SJCRH30 (cell line): ENCODE measurements around the gene ZNF276. TPM values are rescaled to one million over a fixed set of nuclear protein-coding genes. Genes with fewer than 3 reads are reported as not detected.

Experiments used
- DNase-seq, 2 experiments: peaks; one replicate each; pipeline ENCODE4 v3.0.0-alpha.2; 2015 to 2020
- H3K27ac ChIP-seq: fragments of 250-450 bp; sonication (Bioruptor Pico); 2 replicates; pipeline ENCODE4 v1.5.1; 2020; ENCODE audit warnings: mild to moderate bottlenecking, moderate library complexity
- H3K27me3 ChIP-seq: fragments of 250-450 bp; sonication (Bioruptor Pico); 2 replicates; pipeline ENCODE4 v1.5.1; 2020; ENCODE audit warnings: mild to moderate bottlenecking, moderate library complexity
- H3K36me3 ChIP-seq: fragments of 250-450 bp; sonication (Bioruptor Pico); 2 replicates; pipeline ENCODE4 v1.5.1; 2020; ENCODE audit warnings: mild to moderate bottlenecking, moderate library complexity
- H3K4me1 ChIP-seq: fragments of 250-450 bp; sonication (Bioruptor Pico); 2 replicates; pipeline ENCODE4 v1.5.1; 2020; ENCODE audit warnings: mild to moderate bottlenecking, moderate library complexity
- H3K4me3 ChIP-seq: fragments of 250-450 bp; sonication (Bioruptor Pico); 2 replicates; pipeline ENCODE4 v1.5.1; 2020; ENCODE audit warnings: mild to moderate bottlenecking, moderate library complexity
- H3K9me3 ChIP-seq: fragments of 250-450 bp; sonication (Bioruptor Pico); replicated peaks from 2 replicates; pipeline ENCODE4 v1.5.1; 2020; ENCODE audit warnings: mild to moderate bottlenecking, moderate library complexity
- total RNA-seq: library from RNA; depleted of rRNA; stranded (reverse); fragments of >200 nt; shearing (Covaris generic); gene quantifications from 2 replicates; pipeline ENCODE4 v1.2.3, GENCODE V29; 2014

ZNF276 gene
- total RNA-seq, 1 experiment from 2014 or later: 13.3 TPM

DNA sequence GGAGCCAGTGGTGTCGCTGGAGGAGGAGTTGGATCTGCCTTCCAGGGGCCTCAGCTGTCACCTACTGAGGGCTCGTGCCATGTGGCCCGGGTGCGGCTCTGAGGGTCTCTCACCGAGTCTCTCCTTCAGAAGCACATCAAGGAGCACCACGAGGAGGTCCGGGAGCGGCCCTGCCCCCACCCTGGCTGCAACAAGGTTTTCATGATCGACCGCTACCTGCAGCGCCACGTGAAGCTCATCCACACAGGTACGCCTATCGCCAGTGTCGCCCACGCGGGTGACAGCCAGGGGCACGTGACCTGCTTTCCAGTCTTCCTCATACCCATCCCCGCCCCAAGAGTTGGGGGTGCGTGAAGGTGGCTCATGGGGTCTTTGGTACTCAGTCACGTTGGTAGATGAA lies 12.5 kb downstream of the ZNF276 start:
- Histone ChIP-seq H3K9me3 (no peaks in the 10 kb centered on the region), H3K4me3 (no peak overlapping the region), H3K27me3 (no peaks in the 10 kb centered on the region), H3K36me3 (peaks cover 79% of the 10 kb centered on the region), H3K4me1 (no peaks in the 10 kb centered on the region), H3K27ac (no peak overlapping the region)
- DNase-seq: no peak

DNA sequence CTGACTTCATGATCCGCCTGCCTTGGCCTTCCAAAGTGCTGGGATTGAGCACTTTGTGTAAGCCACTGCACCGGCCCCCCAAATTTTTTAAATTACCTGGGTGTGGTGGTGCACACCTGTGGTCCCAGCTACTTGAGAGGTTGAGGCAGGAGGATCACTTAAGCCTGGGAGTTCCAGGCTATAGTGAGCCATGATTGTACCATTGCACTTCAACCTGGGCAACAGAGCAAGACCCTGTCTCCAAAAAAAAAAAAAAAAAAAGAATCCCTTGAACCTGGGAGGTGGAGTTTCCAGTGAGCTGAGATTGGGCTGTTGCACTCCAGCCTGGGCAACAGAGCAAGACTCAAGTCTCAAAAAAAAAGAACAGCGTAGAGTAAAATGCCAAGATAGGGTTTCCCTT lies 15.2 kb downstream of the ZNF276 start:
- H3K4me1 ChIP-seq: no peaks in the 10 kb centered on the region
- H3K4me3 ChIP-seq: no peak overlapping the region
- DNase-seq: no peak
- H3K27ac ChIP-seq: no peak overlapping the region
- H3K36me3 ChIP-seq: peaks cover 85% of the 10 kb centered on the region
- no peaks in the 10 kb centered on the region for H3K27me3 ChIP-seq
- no peaks in the 10 kb centered on the region for H3K9me3 ChIP-seq

DNA sequence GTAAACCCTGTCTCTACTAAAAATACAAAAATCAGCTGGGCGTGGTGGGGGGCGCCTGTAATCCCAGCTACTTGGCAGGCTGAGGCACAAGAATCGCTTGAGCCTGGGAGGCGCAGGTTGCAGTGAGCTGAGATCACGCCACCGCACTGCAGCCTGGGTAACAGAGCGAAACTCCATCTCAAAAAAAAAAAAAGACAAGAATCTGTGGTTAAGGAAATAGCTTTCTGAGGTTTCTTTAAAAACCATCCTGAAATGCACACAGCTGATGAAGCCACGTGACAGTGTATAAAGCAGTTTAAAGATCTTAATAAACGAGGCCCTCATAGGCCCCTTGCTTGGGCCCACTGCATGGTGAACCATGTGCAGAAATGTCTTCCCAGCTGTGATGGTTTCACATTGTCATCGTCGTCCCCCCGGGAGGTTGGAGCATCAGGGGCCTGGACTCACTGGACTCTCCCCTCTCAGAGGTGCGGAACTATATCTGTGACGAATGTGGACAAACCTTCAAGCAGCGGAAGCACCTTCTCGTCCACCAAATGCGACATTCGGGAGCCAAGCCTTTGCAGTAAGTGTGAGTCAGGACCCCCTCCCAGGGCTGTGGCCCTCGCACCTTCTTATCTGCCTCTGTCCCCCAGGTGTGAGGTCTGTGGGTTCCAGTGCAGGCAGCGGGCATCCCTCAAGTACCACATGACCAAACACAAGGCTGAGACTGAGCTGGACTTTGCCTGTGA lies 16.2 kb downstream of the ZNF276 start:
- no peaks in the 10 kb centered on the region for H3K4me1 ChIP-seq
- H3K4me3 ChIP-seq: no peak overlapping the region
- H3K27ac ChIP-seq: no peak overlapping the region
- H3K9me3 ChIP-seq: no peaks in the 10 kb centered on the region
- peaks cover 82% of the 10 kb centered on the region for H3K36me3 ChIP-seq
- DNase-seq: no peak
- no peaks in the 10 kb centered on the region for H3K27me3 ChIP-seq

DNA sequence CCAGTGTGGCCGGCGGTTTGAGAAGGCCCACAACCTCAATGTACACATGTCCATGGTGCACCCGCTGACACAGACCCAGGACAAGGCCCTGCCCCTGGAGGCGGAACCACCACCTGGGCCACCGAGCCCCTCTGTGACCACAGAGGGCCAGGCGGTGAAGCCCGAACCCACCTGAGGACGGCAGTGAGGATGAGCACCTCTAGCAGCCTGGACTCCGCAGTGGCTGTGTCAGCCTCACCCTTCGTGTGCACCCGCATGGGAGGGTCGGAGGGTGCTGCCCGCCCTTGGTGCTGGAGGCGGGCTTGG lies 16.7 kb downstream of the ZNF276 start:
- Histone ChIP-seq H3K27ac (no peak overlapping the region), H3K4me1 (no peaks in the 10 kb centered on the region), H3K36me3 (peaks cover 82% of the 10 kb centered on the region), H3K9me3 (no peaks in the 10 kb centered on the region), H3K27me3 (no peaks in the 10 kb centered on the region), H3K4me3 (no peak overlapping the region)
- DNase-seq: no peak

DNA sequence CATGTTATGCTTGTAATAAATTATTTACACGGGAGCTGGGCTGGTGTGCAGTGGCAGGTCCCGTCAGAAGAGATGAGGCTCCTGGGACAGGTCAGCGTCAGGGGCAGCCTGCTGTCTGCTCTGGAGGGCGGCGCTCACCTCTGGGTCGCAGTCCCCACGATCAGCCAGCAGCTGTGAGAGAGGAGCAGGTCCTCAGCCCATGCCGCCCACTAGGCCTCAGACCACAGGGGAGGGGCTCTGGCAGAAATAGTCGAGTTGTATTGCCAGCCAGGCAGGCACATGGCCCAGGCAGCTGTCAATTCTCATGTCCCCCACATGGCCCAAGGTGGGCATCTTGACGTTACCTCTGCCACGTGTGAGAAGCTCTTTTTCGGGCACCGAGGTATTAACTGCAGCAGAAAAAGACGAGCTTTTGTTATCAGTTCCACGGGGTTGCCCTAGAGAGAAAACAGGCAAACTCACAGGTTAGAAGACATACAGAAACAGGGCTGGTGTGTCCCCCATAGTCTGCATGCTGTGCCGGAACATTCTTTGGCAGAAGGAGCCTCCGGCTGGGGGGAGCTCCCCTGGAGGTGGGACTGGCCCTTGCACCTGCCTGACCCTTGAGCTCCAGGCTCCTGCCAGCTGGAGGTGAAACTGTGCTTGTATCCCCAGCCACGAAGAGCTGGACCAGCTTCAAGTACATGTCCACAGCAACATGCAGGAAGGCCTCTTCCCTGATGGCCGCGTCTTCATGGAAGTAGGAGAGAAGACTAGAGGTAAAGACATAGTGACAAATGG lies 17.4 kb downstream of the ZNF276 start:
- Histone ChIP-seq H3K27me3 (no peaks in the 10 kb centered on the region), H3K36me3 (peaks cover 75% of the 10 kb centered on the region), H3K9me3 (no peaks in the 10 kb centered on the region), H3K4me3 (no peak overlapping the region), H3K4me1 (no peaks in the 10 kb centered on the region), H3K27ac (no peak overlapping the region)
- no peak for DNase-seq

DNA sequence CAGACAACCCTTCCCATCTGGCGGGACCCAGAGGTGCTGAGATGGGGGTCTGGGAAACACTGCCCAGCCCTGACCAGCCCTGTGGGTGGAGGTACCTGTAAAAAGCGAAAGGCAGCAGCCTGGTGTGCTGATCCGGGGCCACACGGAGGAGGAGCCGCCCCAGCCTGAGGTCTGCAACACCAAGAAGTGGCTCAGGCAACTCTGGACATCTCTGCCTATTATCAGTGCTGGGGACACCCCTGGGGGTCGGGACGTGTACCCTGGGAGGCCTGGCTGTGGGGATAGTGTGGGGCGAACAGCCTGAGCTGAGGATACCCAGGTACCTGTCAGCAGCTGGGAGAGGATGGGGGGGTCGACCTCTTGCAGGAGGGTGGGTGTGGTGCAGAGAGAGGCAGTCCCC lies 18.0 kb downstream of the ZNF276 start:
- Histone ChIP-seq H3K36me3 (peaks cover 73% of the 10 kb centered on the region), H3K27ac (no peak overlapping the region), H3K27me3 (no peaks in the 10 kb centered on the region), H3K4me1 (no peaks in the 10 kb centered on the region), H3K9me3 (no peaks in the 10 kb centered on the region), H3K4me3 (no peak overlapping the region)
- DNase-seq: no peak

DNA sequence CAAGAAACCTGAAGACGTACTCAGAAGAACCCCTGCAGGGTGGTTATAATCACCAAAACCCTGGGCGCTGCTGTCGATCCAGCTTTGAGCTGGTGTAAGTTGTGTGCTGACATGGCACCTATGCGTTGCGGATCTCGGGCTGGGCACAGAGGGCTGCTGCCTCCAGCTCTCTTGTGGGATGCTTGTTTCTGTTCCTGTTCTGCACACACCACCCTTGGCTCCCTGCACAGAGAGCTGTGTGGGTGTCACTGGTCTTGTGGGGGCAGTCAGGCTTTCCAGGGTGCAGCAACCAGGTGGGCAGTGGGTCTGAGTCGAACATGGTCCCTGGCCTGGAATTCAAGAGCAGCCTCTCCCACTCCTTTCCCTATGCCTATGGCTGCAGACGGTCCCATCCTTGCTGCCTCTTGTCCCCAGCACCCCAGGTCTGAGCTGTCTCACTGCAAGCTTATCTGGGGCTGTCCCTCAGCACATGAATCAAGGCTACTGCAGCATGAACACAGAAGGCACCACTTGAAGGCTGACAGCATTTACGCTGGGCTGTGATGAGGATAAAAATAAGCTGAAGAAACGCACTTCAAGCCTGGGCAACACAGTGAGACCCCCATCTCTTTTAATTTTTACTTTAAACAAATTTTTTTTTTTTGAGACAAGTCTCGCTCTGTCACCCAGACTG lies 20.1 kb downstream of the ZNF276 start:
- Histone ChIP-seq H3K4me3 (no peak overlapping the region), H3K27me3 (no peaks in the 10 kb centered on the region), H3K36me3 (peaks cover 63% of the 10 kb centered on the region), H3K9me3 (no peaks in the 10 kb centered on the region), H3K4me1 (no peaks in the 10 kb centered on the region), H3K27ac (no peak overlapping the region)
- no peak for DNase-seq

DNA sequence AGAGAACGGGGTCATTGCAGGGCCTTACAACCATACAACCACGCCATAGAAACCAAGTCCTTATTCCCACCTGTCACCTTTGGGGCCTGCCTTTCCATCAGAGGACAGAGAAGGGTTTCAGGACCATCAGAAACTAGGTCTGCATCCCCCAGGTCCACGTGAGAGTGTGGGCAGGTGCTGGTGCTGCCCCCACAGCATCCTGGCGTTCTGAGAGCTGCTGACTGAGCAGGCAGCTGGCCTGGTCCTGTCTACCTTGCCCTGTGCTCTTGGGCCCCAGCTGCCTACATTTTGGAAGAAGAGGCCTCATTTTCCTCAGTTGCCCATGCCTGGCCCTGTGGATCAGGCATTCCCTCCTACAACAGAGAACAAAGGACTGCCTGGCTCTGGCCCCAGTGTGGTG lies 21.6 kb downstream of the ZNF276 start:
- Histone ChIP-seq H3K36me3 (peaks cover 61% of the 10 kb centered on the region), H3K4me1 (no peaks in the 10 kb centered on the region), H3K27me3 (no peaks in the 10 kb centered on the region), H3K27ac (no peak overlapping the region), H3K4me3 (no peak overlapping the region), H3K9me3 (no peaks in the 10 kb centered on the region)
- DNase-seq: no peak

DNA sequence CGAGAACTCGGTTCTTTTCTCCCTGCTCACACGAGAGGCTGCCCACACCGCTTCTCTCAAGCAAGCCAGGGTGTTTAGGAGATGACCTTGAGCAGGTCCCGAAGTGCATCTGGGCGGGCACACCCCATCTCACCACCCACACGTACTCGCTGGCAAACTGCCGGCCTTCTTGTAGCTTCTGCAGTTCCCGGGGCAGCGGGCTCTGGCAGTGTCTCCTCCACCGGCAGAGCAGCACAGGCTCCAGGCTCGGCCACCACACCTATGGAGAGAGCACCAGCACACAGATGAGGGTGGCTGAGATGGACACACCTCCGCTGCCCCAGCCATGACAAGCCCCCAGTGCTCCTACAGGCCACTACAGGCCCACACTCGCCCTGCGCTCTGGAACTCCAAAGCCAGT lies 23.5 kb downstream of the ZNF276 start:
- no peaks in the 10 kb centered on the region for H3K4me1 ChIP-seq
- H3K27ac ChIP-seq: no peak overlapping the region
- H3K36me3 ChIP-seq: peaks cover 45% of the 10 kb centered on the region
- H3K27me3 ChIP-seq: no peaks in the 10 kb centered on the region
- H3K9me3 ChIP-seq: no peaks in the 10 kb centered on the region
- no peak for DNase-seq
- H3K4me3 ChIP-seq: no peak overlapping the region

DNA sequence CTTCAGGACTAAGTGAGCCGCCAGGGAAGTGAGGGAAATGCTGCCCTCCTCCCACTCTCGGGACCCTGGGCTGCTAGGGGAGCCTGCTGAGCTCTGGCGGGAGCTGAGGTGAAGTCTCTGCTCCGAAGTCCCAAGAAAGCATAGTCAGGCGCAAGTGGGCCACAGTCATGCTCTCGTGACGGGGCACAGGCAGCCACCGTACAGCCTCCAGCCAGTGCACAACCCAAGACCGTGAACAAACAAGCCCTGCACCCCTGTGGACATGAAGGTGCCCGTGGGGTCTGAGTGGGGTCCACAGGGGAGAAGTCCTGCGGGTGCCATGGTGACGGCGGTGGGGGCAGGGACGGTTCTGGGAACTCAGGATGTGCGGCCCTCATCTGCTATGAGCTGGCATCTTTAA lies 24.7 kb downstream of the ZNF276 start:
- no peak overlapping the region for H3K4me3 ChIP-seq
- H3K9me3 ChIP-seq: no peaks in the 10 kb centered on the region
- no peaks in the 10 kb centered on the region for H3K4me1 ChIP-seq
- DNase-seq: no peak
- H3K27me3 ChIP-seq: no peaks in the 10 kb centered on the region
- no peak overlapping the region for H3K27ac ChIP-seq
- H3K36me3 ChIP-seq: peaks cover 35% of the 10 kb centered on the region

DNA sequence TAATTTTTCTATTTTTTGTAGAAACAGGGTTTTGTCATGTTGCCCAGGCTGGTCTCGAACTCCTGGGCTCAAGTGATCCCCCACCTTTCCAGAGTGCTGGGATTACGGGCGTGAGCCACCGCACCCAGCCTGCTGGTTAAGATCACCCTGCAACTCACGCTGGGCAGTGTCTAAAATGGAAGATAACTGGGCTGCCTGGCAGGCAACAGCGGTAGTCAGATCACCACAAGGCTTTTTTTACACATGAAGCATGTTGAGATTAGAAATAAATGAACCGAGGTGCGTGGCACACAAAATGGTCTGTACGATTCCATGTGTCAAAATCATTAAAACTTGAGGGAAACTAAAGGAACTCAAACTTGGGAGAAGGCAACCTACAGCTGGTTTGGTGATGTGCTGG lies 26.7 kb downstream of the ZNF276 start:
- Histone ChIP-seq H3K36me3 (peaks cover 32% of the 10 kb centered on the region), H3K9me3 (no peaks in the 10 kb centered on the region), H3K27me3 (no peaks in the 10 kb centered on the region), H3K27ac (no peak overlapping the region), H3K4me1 (no peaks in the 10 kb centered on the region), H3K4me3 (no peak overlapping the region)
- DNase-seq: no peak

DNA sequence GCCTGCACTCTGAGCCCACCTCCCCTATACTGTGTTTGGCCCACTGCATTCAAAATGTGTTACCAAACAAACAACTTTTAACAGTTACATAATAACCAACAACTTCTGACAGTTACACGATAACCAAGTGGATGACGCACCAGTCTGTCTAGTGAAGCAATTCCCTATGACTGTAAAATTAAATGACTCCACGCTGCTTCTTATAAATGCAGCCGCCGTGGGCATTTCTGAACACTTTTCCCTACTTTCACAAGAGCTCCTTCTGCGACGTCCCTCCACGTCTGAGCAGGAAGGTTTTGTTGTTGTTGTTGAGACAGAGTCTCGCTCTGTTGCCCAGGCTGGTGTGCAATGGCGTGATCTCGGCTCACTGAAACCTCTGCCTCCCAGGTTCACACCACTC lies 27.6 kb downstream of the ZNF276 start:
- H3K27me3 ChIP-seq: no peaks in the 10 kb centered on the region
- H3K27ac ChIP-seq: no peak overlapping the region
- no peak for DNase-seq
- H3K4me3 ChIP-seq: no peak overlapping the region
- H3K9me3 ChIP-seq: no peaks in the 10 kb centered on the region
- no peaks in the 10 kb centered on the region for H3K4me1 ChIP-seq
- H3K36me3 ChIP-seq: peaks cover 32% of the 10 kb centered on the region

DNA sequence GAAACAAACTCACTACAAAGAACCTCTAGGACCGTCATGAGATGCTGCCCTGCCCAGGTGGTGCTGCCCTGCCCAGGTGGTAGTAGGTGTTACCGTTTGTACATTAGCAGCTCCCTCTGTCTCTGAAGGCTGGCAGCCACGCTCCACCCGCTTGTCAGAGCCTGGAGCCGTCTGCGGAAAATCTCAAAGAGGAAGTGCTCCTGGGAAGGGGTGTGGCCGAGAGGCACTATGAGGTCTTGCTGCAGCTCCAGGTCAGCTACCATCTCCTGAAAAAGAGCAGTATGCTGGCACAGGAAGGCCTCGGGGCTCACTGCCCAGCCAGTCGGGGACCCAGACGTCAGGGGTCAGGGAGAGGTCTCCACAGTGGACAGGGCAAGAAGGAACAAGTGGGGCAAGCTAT lies 28.3 kb downstream of the ZNF276 start:
- Histone ChIP-seq H3K36me3 (peaks cover 26% of the 10 kb centered on the region), H3K4me1 (no peaks in the 10 kb centered on the region), H3K27ac (no peak overlapping the region), H3K27me3 (no peaks in the 10 kb centered on the region), H3K9me3 (no peaks in the 10 kb centered on the region), H3K4me3 (no peak overlapping the region)
- no peak for DNase-seq

DNA sequence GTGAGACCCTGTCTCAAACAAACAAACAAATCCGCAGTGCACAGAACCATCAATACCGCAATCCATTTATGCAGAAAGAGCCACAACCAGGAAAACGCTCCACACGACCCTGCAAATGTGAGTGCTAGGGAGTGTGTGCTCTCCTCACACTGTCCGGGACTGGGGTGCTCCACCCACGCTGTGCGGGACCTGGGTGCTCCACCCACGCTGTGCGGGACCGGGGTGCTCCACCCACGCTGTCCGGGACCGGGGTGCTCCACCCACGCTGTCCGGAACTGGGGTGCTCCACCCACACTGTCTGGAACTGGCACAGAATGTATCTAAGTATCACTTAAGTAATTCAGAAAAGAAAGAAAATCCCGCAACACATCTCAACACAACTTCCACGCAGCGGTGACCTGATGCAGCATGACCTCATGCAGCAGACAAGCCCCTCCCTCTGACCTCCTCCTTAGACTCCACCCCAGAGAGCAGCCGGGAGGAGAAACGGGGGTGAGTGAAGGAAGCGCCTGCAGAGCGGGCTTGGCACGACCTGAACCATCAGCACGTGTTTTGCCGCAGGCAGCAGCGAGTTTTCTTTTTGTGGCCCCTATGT lies 38.5 kb downstream of the ZNF276 start:
- Histone ChIP-seq H3K4me3 (no peak overlapping the region), H3K9me3 (no peaks in the 10 kb centered on the region), H3K27me3 (no peaks in the 10 kb centered on the region), H3K27ac (no peak overlapping the region), H3K4me1 (no peaks in the 10 kb centered on the region), H3K36me3 (peaks cover 49% of the 10 kb centered on the region)
- no peak for DNase-seq

DNA sequence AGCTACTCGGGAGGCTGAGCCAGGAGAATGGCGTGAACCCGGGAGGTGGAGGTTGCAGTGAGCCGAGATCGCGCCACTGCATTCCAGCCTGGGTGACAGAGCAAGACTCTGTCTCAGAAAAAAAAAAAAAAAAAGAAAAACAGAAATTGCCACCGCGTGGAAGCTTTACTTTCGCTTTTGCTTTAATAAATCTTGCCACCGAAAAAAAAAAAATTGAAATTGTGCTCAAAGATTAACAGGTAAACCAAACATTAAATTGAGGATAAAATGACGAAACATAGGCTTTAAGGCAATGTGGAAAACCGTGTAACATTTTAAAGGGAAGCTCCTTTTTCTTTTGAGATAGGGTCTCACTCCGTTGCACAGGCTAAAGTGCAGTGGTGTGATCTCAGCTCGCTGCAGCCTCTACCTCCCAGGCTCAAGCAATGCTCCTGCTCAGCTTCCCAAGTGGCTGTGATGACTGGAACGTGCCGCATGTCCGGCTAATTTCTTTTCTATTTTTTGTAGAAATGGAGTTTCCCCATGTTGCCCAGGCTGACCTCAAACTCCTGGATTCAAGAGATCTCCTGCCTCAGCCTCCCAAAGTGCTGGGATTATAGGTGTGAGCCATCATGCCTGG lies 40.1 kb downstream of the ZNF276 start:
- H3K9me3 ChIP-seq: no peaks in the 10 kb centered on the region
- H3K36me3 ChIP-seq: peaks cover 59% of the 10 kb centered on the region
- H3K27ac ChIP-seq: no peak overlapping the region
- DNase-seq: no peak
- no peaks in the 10 kb centered on the region for H3K4me1 ChIP-seq
- H3K4me3 ChIP-seq: no peak overlapping the region
- no peaks in the 10 kb centered on the region for H3K27me3 ChIP-seq
